HTR-8/SVneo (cell line): ENCODE data around the gene PIP4K2C.
A peak's percentile ranks its signal among the peaks of the same experiment; 100 is the strongest.
"Not testable (repeated sequence)": the region's sequence is repeated elsewhere in the genome, so short reads cannot be mapped to it uniquely, and the experiment has no call there.

ENCODE experiments used
- DNase-seq: peaks from one replicate; pipeline ENCODE4 v3.0.0; 2011; ENCODE audit warnings: low spot score, mixed read lengths; ENCODE audit not compliant: insufficient read length
- FAIRE-seq: peaks from 2 replicates; lab custom pipeline; 2011; peaks lifted over from hg19 to GRCh38; lab: Jason Lieb, UNC

PIP4K2C gene

GRCh38 chr12:57606821-57607220 is 15.8 kb downstream of the PIP4K2C start:
- DNase-seq, result no peak
- FAIRE-seq, result no peak

- no peak for FAIRE-seq
- DNase-seq, result no peak
Observed at GRCh38 chr12:57607958-57608663, 17.1 kb downstream of the PIP4K2C start.

GRCh38 chr12:57609101-57609780 is 18.2 kb downstream of the PIP4K2C start:
- no peak for DNase-seq
- FAIRE-seq, result no peak

- no peak for DNase-seq
- FAIRE-seq, result no peak
Observed at GRCh38 chr12:57609781-57610553, 19.0 kb downstream of the PIP4K2C start.

DNA sequence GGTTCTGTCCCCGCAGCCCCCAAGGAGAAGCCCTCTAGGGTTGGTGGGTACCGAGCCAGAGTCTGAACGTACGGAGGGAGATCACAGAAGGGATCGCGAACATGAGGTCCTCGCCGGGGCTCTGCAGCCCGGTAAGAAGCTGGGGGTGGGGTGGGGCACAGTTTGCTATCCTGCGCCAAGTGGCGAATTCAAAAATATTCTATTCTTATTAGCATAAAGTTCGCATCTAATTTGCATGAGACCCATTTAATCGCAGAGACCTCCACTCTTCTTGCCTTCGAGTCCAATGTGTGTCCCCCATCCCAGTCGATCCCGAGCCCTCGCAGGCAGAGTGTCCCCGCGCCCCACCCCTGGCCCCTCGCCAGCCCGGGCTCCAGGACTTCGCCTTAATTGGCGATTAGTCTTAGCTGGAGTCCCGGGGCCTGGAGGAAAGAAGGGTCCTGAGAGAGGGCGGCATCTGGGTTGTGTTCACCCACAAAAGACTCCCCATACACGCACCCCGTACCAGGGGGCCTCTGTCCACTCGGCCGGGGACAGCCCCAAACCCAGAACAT is 19.6 kb downstream of the PIP4K2C start:
- FAIRE-seq (no peak), DNase-seq (no peak)

- peak; percentile 4 for FAIRE-seq
- DNase-seq, result peak; percentile 81
Observed at GRCh38 chr12:57611108-57611826, 20.3 kb downstream of the PIP4K2C start, which contains the start of gene ARHGEF25. TSS of gene ARHGEF25 (plus strand) at chr12:57611435. CDS start at chr12:57611895, 460 bp downstream.

GRCh38 chr12:57611827-57612710 is 21.1 kb downstream of the PIP4K2C start:
- no peak for DNase-seq
- FAIRE-seq, result no peak

DNA sequence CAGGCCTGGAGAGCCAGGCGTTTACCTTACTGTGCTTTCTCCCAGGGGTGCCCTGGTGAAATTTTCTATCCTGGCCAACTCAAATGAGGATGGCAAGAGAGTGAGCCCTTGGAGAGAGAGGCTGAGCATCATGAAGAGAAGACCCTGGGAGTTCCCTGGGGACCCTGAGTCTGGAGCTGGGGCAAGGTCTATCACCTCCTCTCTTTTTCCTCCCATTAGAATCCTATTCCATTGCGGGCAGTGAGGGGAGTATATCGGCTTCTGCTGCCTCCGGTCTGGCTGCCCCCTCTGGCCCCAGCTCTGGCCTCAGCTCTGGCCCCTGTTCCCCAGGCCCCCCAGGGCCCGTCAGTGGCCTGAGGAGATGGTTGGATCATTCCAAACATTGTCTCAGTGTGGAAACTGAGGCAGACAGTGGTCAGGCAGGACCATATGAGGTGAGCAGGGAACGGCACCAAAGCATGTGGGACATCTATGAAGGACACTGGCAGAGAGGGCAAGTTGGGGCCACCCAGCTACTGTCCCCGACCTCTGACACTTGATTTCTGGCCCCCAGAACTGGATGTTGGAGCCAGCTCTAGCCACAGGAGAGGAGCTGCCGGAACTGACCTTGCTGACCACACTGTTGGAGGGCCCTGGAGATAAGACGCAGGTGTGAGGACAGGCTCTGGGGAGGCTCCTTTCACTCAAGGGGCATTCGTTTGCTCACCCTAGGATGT is 21.9 kb downstream of the PIP4K2C start:
- DNase-seq (no peak), FAIRE-seq (no peak)

- no peak for DNase-seq
- no peak for FAIRE-seq
Observed at GRCh38 chr12:57613427-57614109, 22.6 kb downstream of the PIP4K2C start.

GRCh38 chr12:57614178-57614947 is 23.4 kb downstream of the PIP4K2C start:
- FAIRE-seq, result no peak
- DNase-seq, result no peak

- no peak for DNase-seq
- no peak for FAIRE-seq
Observed at GRCh38 chr12:57614948-57615500, 24.0 kb downstream of the PIP4K2C start.

- no peak for DNase-seq
- FAIRE-seq, result no peak
Observed at GRCh38 chr12:57615637-57616036, 24.6 kb downstream of the PIP4K2C start.

- FAIRE-seq, result no peak
- DNase-seq, result no peak
Observed at GRCh38 chr12:57616383-57617101, 25.6 kb downstream of the PIP4K2C start.

- no peak for DNase-seq
- FAIRE-seq, result no peak
Observed at GRCh38 chr12:57617942-57618341, 26.9 kb downstream of the PIP4K2C start.

DNA sequence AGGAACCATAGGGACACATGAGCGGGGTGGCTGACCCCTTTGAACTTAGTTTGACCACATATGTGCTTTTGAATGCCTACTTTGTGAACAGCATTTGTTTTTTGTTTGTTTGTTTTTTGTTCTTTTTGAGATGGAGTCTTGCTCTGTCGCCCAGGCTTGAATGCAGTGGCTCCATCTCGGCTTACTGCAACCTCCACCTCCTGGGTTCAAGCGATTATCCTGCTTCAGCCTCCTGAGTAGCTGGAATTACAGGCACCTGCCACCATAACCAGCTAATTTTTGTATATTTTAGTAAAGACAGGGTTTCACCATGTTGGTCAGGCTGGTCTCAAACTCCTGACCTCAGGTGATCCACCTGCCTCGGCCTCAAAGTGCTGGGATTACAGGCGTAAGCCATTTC is 27.4 kb downstream of the PIP4K2C start:
- FAIRE-seq, DNase-seq: not testable (repeated sequence)

DNA sequence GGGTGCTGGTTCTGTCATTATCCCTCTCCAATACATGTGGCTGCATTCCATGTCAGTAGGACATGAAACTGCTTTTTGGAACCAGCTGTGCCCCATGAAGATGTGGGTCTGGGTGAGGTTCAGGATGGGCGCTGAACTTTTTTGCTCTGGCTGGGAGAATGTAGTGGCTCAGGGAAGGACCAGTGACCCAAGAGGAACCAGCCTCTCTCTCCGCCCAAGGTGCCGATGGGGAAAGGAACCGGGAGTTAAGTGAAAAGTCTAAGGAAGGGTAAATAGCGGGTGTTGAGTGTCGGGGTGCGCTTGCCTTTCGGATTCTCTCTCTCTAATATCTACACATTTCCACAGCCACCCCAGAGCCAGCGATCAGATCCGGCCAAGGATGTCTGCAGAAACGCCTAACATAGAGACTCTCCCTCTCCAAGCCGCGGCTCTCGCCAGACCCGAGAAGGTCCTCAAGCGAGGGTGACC is 28.0 kb downstream of the PIP4K2C start:
- DNase-seq, result no peak

More for the DNA sequence above, 28.0 kb downstream of the PIP4K2C start:
- no peak for FAIRE-seq
